ENCODE data around the gene GPRIN1. TPM values are rescaled to one million over a fixed set of nuclear protein-coding genes. Genes with fewer than 3 reads are reported as not detected.

GPRIN1 gene
- total RNA-seq, 2 donors from 2014 or later = 2.1 to 3.1 TPM

- Histone ChIP-seq H3K4me3 (peak overlapping the region; percentile 80), H3K36me3 (no peaks in the 10 kb centered on the region), H3K27me3 (no peaks in the 10 kb centered on the region), H3K4me1 (peaks cover 11% of the 10 kb centered on the region), H3K9me3 (no peaks in the 10 kb centered on the region), H3K9ac (ENCODE audit: low read depth in 2 of 2, low read length in 2 of 2) (peak overlapping the region in 1 of 2 donors; percentile 70), H3K27ac (no peak overlapping the region)
- TF ChIP-seq CTCF (IDR thresholded peaks at IDR 0.05) = no peak
- no peak for DNase-seq
- intact Hi-C loops (cut with DNase I) = loop anchor here (5.0 kb wide), 1 partner anchor 39 kb away; no protein-coding TSS in a partner anchor
Observed at GRCh38 chr5:176646049-176646706, 36.2 kb upstream of the GPRIN1 start.

GRCh38 chr5:176644878-176645670 lies 35.1 kb upstream of the GPRIN1 start:
- no peaks in the 10 kb centered on the region for H3K36me3 ChIP-seq
- intact Hi-C loops (cut with DNase I) = loop anchor here (5.0 kb wide), 1 partner anchor 38 kb away; no protein-coding TSS in a partner anchor
- no peak overlapping the region for H3K27ac ChIP-seq
- TF ChIP-seq CTCF (IDR thresholded peaks at IDR 0.05) = no peak
- no peaks in the 10 kb centered on the region for H3K9me3 ChIP-seq
- no peak overlapping the region for H3K4me3 ChIP-seq
- no peaks in the 10 kb centered on the region for H3K27me3 ChIP-seq
- DNase-seq = no peak
- no peak overlapping the region for H3K9ac ChIP-seq (ENCODE audit: low read depth in 2 of 2, low read length in 2 of 2)
- peaks cover 11% of the 10 kb centered on the region for H3K4me1 ChIP-seq

GRCh38 chr5:176644294-176644693 lies 34.3 kb upstream of the GPRIN1 start:
- no peak for TF ChIP-seq CTCF (IDR thresholded peaks at IDR 0.05)
- no peak for DNase-seq
- Histone ChIP-seq H3K27ac (no peak overlapping the region), H3K27me3 (no peaks in the 10 kb centered on the region), H3K4me1 (peaks cover 11% of the 10 kb centered on the region), H3K36me3 (no peaks in the 10 kb centered on the region), H3K9ac (ENCODE audit: low read depth in 2 of 2, low read length in 2 of 2) (no peak overlapping the region), H3K4me3 (no peak overlapping the region), H3K9me3 (no peaks in the 10 kb centered on the region)
- intact Hi-C loops (cut with DNase I) = no loop called here

GRCh38 chr5:176643491-176644219 lies 33.7 kb upstream of the GPRIN1 start:
- H3K4me1 ChIP-seq = peaks cover 11% of the 10 kb centered on the region
- intact Hi-C loops (cut with DNase I) = no loop called here
- no peak overlapping the region for H3K27ac ChIP-seq
- H3K4me3 ChIP-seq = no peak overlapping the region
- no peak for TF ChIP-seq CTCF (IDR thresholded peaks at IDR 0.05)
- H3K9me3 ChIP-seq = no peaks in the 10 kb centered on the region
- H3K27me3 ChIP-seq = no peaks in the 10 kb centered on the region
- no peaks in the 10 kb centered on the region for H3K36me3 ChIP-seq
- no peak overlapping the region for H3K9ac ChIP-seq (ENCODE audit: low read depth in 2 of 2, low read length in 2 of 2)
- DNase-seq = no peak

GRCh38 chr5:176642675-176643490 lies 32.9 kb upstream of the GPRIN1 start:
- no peak for DNase-seq
- no peak overlapping the region for H3K9ac ChIP-seq (ENCODE audit: low read depth in 2 of 2, low read length in 2 of 2)
- no peaks in the 10 kb centered on the region for H3K27me3 ChIP-seq
- intact Hi-C loops (cut with DNase I) = no loop called here
- H3K27ac ChIP-seq = no peak overlapping the region
- no peak for TF ChIP-seq CTCF (IDR thresholded peaks at IDR 0.05)
- H3K4me3 ChIP-seq = no peak overlapping the region
- no peaks in the 10 kb centered on the region for H3K9me3 ChIP-seq
- no peaks in the 10 kb centered on the region for H3K36me3 ChIP-seq
- peaks cover 4% of the 10 kb centered on the region for H3K4me1 ChIP-seq
